ENCODE results near the gene NTRK2.

Gene NTRK2

DNA sequence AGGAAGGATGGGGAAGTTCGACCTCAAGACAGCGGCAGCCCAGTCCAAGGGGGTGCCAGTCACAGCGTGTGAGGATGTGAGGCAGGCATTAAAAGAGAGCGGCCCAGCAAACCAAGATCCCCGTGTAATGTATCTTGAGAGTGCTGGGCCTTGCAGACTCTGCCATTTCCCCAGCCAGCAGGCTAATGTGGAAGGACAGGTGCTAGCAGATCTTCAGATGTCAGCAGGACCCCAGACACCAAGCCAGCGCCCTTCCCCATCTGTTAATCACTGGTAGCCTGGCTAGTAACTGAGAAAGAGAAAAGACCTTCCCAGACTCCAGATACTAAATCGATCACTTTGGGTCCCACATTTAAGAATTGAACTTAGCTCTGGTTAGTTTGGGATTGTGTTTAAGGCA lies 62.2 kb downstream of the NTRK2 start:
- in situ Hi-C loops (cut with HindIII; ENCODE audit: low sequenced_read_pairs) = no loop called here

DNA sequence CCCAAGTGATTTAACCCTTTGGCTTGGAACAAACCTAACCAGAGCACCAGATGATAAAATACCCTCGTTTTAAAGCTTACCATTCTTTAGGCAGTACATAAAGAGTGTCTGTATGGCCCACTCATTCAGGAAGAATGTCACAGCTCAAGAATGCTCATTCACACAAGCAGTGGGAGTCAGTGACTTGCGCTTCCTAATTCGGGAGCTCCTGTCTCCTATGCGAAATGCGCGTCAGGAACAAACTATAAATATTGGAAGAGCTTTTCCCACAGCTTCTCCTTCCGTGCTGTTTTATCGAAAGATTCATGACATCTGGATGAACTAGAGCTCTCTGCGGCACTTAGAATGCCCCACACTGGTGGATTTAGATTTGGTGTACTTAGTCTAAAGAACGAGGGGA lies 66.6 kb downstream of the NTRK2 start:
- in situ Hi-C loops (cut with HindIII; ENCODE audit: low sequenced_read_pairs) = loop anchor here (5.0 kb wide), 1 partner anchor 51 kb away; no protein-coding TSS in a partner anchor

DNA sequence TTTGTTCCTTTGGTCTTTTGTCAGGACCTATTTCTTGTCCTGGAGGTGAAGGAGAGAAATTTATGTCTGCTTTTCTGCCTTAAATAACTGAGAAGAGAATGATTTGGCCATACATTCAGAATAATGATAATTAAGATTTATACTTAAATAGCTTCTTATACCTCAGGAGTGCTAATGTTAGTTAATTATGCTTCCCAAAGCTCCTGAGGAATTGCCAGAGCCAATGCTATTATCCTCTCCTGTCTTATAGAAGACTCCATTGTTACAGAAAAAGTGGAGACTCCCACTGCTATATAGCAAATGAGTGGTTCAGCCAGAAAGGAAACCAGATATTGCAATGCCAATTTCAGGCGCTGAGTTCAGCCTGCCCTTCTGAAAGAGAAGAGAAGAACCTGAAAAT lies 67.0 kb downstream of the NTRK2 start:
- in situ Hi-C loops (cut with HindIII; ENCODE audit: low sequenced_read_pairs) = loop anchor here (5.0 kb wide), 1 partner anchor 51 kb away; no protein-coding TSS in a partner anchor

DNA sequence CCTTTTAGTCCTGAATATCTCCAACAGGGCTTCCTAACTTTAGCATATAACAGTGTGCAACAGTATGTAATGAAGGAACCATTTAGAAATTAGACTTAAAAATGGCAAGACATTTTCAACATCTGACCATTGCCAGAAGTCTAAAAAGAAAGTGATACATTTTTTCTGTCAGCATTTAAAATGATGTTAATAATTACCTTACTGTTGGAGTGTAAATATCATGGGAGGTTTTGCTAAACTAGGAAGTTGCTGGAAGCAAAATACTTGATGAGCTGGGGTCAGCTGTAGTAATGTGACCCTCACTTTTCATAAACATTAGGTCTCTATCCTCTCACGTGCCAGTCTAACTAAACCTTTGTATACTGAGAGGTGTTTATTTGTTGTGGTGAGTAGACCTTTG lies 68.8 kb downstream of the NTRK2 start:
- in situ Hi-C loops (cut with HindIII; ENCODE audit: low sequenced_read_pairs) = loop anchor here (5.0 kb wide), 1 partner anchor 49 kb away; no protein-coding TSS in a partner anchor

DNA sequence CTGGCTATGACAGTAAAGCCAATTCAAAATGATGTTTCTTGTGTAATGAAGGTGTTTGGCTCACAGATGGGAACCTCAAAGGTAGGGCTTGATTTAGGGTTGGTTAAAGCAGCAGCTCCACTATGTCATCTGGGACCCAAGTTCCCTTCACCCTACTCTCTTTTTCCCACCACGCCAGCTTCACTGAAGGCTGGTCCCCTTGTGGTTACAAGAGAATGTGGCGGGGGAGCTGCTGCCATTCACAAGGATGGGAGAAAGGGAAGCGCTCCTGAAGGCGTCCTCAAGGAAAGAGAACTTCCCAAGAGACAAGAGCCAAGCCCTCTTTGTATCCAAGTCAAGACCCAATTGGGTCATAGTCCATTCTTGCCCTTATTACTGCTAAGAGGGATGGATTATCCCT lies 72.7 kb downstream of the NTRK2 start:
- in situ Hi-C loops (cut with HindIII; ENCODE audit: low sequenced_read_pairs) = no loop called here

DNA sequence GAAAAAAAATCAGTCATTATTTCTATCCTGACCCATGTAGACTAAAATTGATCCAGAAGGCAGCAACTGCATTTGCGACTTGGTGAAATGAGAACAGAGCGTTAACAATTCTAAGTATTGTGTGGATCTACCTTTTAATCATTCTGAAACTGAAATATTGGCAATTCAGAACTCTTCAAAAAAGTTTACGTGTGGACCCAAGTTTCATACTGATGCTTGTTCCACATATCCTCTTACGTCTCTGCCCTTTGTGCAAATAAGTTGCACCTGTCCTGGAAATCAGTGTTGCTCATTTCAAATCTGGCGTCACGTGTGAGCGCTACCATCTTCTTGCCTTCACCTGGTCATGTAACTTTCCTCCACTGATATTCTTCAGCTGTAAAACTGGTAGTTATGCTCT lies 74.7 kb downstream of the NTRK2 start:
- in situ Hi-C loops (cut with HindIII; ENCODE audit: low sequenced_read_pairs) = no loop called here

DNA sequence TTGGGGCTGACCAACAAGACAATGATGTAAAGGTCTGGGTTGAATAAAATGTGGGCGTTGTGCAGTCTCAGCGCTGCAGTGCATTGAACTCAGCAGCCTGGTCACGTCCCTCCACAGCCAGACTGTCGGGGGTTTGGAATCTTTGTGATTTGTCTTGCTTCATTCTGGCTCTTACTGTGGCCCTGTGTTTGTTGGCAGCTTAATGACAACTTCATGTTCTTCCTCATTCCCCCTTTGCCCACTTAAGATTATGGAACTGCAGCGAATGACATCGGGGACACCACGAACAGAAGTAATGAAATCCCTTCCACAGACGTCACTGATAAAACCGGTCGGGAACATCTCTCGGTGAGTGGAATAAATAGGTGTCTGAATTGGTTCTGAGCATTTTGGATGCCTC lies 75.2 kb downstream of the NTRK2 start:
- in situ Hi-C loops (cut with HindIII; ENCODE audit: low sequenced_read_pairs) = no loop called here

DNA sequence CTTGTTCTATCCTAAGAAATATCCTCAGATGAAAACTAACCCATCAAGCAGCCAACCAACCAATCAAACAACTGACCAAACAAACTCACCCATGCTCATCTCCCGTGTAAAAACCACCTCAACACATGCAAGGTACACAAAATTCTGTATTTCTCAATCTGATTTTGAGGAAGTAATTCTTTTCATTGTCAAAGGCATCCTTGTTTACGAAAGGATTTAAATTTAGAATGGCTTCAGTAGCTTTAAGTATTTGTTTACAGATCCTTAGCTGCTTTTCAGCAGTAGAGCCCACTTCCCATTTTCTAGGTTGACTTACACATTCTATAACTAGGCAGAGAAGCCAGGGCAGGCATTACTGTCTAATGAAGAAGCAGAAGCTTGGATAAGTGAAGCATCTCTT lies 78.6 kb downstream of the NTRK2 start:
- in situ Hi-C loops (cut with HindIII; ENCODE audit: low sequenced_read_pairs) = no loop called here

DNA sequence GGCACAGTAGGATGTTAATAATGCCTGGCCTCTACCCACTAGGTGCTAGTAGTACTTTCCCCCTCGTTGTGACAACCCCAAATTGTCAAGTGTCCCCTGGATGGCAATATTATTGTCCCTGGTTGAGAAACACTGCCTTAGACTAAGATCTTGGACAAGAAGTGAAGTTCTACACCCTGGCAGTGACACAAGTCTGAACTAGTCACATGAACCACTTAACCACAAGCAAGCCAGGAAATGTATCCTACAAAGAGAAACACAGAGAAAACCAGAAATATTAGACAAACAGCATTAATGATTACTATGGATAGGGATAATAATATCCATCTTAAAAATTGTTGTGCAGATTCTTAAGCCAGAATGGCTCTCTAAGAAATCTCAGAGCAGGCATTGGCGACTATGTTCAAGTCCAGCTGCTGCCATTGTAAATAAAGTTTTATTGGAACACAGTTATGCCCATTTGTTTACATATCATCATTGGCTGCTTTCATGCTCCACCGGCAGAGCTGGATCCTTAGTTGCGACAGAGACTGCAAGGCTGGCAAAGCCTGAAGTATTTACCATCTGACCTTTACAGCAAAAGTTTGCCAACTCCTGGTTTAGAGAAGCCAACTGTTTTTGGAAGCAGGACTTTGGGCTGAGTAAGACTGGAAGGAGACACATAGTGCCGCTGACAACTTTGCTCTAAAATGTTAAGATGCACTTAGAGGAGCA lies 80.8 kb downstream of the NTRK2 start:
- in situ Hi-C loops (cut with HindIII; ENCODE audit: low sequenced_read_pairs) = no loop called here

DNA sequence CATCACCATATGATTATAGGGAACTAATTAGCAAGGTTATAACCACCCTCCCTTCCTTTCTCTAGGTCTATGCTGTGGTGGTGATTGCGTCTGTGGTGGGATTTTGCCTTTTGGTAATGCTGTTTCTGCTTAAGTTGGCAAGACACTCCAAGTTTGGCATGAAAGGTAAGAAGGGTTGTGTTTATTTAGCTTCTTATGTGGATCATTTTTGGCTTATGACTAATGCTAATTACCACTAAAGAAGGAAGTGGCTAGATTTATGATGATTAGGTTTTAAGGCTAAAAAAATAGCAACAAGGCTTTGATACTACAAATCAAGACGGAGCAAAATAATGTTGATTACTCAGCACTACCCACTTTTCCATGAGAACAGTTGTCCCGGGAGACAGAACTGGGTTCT lies 82.4 kb downstream of the NTRK2 start:
- in situ Hi-C loops (cut with HindIII; ENCODE audit: low sequenced_read_pairs) = no loop called here

DNA sequence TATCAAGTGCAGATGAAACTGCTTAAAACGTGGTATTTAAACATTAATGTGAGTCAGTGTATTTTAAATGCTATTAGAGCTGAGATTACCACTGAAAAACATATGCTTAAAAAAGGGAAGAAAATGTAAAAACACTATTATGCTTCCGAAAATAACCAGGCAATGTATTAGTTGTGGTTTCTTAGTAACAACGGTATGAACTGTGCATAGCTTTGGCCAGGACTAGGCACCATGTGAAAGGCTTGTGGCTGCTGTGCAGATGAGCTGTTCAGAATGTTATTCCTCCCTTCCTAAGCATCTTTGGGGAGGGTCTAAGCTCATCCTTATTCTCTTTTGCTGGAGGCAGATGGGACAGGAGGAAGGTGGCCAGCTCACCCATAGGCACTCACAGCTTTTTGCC lies 84.9 kb downstream of the NTRK2 start:
- in situ Hi-C loops (cut with HindIII; ENCODE audit: low sequenced_read_pairs) = no loop called here

DNA sequence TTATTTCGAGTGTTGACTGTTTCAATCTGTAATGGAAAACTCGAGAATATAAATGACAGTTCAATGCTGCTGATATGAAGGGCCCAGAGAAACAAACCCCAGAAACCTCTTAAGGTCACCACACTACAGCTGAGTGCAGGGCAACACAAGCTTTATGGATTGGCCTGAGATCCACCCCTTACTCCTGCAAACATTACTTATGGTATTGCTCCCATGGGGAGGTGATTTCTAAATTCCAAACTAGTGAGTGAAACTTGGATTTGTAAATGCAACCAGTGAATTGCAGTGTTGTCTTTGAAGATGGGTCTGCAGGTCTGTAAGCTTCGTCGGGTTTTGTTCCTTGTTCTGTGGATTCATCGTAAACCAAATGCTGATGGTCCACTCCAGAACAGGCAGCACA lies 85.4 kb downstream of the NTRK2 start:
- in situ Hi-C loops (cut with HindIII; ENCODE audit: low sequenced_read_pairs) = loop anchor here (5.0 kb wide), 1 partner anchor 33 kb away; no protein-coding TSS in a partner anchor

DNA sequence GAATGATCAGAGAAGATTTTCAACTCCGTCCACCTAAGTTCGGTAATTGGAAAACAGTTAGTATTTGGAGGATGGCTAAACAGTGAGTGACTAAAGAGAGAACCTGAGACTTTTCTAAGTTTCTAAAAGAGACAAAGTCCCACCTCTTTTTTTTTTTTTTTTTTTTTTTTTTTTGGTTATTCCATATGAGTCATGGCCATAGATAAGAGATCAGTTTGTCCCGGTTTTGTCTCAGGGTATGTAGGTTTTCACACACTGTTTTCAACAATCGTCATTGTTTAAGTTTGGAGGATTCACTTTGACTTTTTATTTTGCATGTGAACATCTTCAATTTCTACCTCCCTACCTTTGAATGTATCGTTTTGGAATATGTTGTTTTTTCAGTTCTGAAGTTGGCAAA lies 85.9 kb downstream of the NTRK2 start:
- in situ Hi-C loops (cut with HindIII; ENCODE audit: low sequenced_read_pairs) = loop anchor here (5.0 kb wide), 1 partner anchor 33 kb away; no protein-coding TSS in a partner anchor

DNA sequence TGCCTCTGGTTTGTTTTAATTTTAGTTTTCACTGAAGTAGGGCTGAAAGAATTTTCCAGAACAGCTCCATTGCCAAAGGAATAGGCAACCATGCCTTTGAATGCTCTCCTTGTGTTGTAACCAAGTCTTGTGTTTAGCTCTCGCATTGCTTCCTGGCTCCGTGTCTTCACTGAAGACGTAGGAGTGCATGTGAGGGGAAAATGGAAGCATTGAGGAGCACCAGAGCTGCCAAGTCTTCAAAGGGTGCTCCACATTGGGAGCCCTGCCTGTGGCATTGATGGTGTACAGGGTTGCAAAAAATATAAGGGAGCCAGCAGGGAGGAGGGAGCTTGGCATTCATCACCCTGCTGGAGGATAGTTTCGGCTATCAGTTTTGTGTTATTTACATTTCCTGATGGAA lies 86.6 kb downstream of the NTRK2 start:
- in situ Hi-C loops (cut with HindIII; ENCODE audit: low sequenced_read_pairs) = loop anchor here (5.0 kb wide), 1 partner anchor 34 kb away; no protein-coding TSS in a partner anchor

DNA sequence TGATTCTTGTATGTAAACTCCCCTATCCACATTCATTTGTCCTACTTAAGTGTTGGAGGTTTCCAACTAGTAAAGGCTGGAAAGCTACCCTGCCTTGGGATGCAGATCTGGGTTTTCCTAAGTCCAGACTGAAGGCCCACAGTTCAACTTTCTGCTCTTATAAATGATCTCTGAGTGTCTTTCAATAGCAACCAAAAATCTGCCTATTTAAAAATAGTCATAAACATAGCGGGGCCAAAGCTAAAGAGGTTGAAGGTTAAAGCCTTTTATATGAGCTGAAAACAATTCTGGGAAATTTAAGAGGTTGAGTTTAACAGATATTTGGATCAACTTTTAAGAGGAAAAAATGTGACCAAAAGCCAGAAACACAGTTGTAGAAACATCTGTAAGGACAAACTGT lies 87.2 kb downstream of the NTRK2 start:
- in situ Hi-C loops (cut with HindIII; ENCODE audit: low sequenced_read_pairs) = loop anchor here (5.0 kb wide), 1 partner anchor 34 kb away; no protein-coding TSS in a partner anchor

DNA sequence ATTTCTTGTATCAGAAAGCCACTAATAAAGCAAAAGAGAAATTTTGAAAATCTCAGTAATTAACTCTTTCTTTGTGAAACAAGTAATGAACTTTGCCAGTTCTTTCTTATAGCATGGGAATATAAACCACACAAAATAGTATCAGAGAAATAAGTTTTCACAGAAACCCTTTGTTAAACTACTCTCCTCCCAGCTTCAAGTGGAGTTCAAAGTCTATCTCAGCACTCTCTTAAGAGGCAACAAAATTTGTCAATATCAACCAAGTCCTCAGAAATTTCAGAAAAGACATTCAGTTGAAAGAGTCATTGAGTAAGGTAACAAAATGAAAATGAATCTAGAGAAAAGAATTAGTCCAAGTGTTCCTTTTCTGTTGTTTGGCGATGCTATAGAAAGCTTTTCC lies 89.3 kb downstream of the NTRK2 start:
- in situ Hi-C loops (cut with HindIII; ENCODE audit: low sequenced_read_pairs) = loop anchor here (5.0 kb wide), 1 partner anchor 37 kb away; no protein-coding TSS in a partner anchor

DNA sequence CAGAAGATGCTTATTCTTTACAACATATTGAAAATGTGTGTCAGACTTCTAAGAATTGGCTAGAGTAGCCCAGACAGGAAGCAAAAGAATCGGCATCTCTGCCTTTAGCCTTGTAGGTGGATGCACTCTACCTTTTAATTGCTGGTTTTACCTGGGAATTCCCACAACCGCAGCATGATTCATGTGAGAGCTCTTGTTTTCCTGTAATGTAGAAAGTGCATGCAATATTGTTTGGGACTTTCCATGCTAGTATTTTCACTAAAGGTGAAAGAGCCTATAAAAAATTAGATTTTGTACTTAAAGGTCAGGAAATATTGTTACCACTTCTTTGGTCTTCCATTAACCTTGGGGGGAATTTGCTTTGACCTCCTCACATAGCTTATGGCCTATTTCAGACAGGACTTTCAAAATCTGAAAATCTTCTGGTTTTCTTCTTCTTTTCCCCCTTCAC lies 89.8 kb downstream of the NTRK2 start:
- in situ Hi-C loops (cut with HindIII; ENCODE audit: low sequenced_read_pairs) = loop anchor here (5.0 kb wide), 1 partner anchor 37 kb away; no protein-coding TSS in a partner anchor

DNA sequence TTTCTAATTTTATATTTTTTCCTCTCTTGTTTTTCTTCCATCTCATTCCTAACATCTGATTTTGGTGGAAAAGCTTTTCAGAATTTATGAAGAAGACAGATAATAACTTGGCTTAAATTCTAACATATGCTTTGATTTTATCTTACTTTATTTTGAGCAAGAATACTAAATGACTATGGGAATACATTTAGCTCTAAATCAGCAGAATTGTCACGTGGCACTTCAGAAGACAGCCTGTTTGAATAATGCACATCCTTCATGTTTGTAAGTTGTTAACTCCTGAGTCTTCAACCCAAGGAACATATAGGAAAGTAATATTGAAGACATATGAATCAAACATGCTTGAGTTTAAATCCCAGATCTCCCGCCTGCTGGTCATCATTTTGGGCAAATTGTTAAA lies 90.3 kb downstream of the NTRK2 start:
- in situ Hi-C loops (cut with HindIII; ENCODE audit: low sequenced_read_pairs) = loop anchor here (5.0 kb wide), 1 partner anchor 38 kb away; no protein-coding TSS in a partner anchor

DNA sequence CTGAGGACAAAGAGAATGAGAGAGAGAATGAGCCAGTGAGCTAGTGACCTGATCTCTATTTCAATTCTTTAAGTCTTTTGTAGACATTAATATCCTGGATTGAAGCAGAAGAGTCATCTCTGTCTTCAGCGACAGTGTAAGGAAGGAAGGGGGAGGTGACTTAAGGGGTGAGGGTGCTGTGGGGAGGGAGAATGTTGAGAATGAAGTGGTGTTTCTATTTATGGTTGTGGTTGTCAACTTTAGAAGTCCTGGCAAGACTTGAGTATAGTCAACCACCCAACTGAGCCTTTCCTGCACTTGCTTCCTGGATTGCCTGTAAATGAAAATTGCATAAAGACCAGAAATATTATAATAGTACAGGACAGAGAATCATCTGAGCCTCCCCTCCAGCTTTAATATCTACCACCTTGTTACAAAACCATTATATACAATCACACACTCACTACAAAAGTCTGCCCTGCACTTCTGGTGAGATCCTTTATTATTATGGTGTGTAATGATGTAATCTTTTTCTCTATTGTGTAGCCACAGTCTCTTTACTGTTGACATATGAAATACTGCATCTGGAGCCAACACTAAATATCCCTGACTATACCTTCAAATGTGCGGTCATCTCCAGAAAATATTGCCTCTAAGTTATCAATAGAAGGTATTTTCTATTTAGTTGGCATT lies 91.7 kb downstream of the NTRK2 start:
- in situ Hi-C loops (cut with HindIII; ENCODE audit: low sequenced_read_pairs) = no loop called here

DNA sequence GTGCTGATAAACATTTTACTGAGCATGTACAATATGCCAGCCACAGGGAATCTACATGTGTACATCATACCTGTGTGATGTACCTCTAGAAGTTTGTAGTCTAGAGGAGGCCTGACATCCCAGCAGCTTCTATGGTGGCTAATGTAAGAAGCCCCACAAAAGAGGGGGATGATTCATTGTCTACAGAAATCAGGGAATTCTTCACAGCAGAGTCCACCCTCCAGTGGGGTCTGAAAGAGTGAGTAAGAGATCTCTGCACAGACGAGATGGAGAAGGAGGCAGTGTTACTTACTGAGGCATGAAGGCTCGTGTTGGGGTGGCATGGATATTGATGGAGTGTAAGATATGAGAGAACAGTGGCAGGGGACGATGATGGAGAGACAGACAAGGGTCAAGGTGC lies 103.0 kb downstream of the NTRK2 start:
- in situ Hi-C loops (cut with HindIII; ENCODE audit: low sequenced_read_pairs) = no loop called here

DNA sequence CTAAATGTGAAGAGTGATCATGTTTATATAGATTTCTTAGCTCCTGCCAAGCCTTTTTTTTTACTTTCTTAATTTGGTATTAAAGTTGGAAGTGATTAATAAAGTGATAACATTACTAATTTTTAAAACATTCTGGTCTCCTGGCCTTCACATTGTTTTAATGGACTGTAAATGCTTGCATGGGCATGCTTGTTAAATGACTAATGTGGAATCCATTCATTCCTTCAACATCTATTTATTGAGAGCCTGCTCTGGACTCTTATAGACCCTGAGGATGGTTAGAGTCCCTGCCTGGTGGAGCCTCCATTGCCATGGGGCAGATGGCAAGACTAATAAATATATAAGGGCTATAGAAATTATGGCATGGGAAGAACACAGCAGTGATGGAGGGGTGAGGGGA lies 103.5 kb downstream of the NTRK2 start:
- in situ Hi-C loops (cut with HindIII; ENCODE audit: low sequenced_read_pairs) = no loop called here

DNA sequence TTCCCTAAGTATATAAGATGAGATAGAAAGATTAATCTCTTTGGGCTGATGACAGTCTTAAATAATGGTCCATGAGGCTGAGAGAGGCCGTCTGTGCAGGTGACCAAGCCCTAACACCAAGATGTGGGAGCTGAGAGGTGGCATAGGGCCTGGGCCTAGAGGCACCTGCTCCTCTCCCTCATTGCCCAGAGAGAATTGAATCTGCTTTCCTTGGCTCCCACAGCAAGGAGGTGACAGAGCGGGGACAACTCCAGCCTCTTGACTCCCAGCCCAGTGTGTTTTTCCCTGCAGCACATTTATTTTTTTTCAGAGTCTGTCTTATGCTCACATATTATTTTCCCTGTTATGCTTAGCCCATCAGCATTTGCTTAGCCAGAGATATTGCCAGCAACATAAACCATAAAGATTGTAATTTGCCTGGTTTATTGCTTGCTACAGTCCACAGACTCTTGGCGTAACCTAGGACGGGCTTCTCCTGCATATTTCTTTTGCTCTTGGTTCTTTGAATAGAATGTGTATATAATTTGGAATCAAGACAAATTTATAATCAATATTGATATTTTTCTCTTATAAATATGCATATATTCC lies 105.6 kb downstream of the NTRK2 start:
- in situ Hi-C loops (cut with HindIII; ENCODE audit: low sequenced_read_pairs) = no loop called here

All from endothelial cell of hepatic sinusoid (primary cell).